Esophagus muscularis mucosa (tissue), 3 donors: ENCODE measurements around the gene SEC16B.

Experiments
- EP300 ChIP-seq: sonication (generic); formaldehyde crosslinking; IDR thresholded peaks from one replicate; pipeline ENCODE4 v1.6.1; 2017; ENCODE audit warnings: antibody characterized with exemption
- TF ChIP-seq, protein P1 (sequence below), 3 experiments: fragments of 200-600 bp in 2 of 3; fragments of 450-650 bp in 1 of 3; sonication (generic) in 2 of 3; IDR thresholded peaks; one replicate each; pipeline ENCODE4 v1.5.1; 2017 to 2019; ENCODE audit warnings: antibody characterized with exemption in 3 of 3, mild to moderate bottlenecking in 2 of 3, moderate library complexity in 1 of 3

DNA sequence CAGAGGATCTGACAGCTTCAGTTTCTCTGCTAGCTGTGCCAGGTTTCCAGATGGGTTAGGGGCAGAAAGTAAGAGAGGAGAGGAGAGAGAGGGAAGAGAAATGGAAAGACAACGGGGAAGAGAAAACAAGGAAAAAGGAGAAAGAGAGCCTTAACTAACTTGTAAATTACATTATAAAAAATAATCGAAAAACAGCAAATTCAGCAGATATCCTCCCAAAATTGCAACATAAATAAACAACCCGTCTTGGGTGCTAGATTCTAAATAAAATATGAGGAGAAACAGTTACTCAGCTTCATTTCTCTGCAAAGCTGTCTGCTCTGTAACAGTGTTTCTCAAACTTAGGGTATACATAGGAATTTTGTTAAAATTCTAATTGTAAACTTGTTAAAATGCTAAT is 29.2 kb downstream of the SEC16B start:
- TF ChIP-seq, protein P1, sequence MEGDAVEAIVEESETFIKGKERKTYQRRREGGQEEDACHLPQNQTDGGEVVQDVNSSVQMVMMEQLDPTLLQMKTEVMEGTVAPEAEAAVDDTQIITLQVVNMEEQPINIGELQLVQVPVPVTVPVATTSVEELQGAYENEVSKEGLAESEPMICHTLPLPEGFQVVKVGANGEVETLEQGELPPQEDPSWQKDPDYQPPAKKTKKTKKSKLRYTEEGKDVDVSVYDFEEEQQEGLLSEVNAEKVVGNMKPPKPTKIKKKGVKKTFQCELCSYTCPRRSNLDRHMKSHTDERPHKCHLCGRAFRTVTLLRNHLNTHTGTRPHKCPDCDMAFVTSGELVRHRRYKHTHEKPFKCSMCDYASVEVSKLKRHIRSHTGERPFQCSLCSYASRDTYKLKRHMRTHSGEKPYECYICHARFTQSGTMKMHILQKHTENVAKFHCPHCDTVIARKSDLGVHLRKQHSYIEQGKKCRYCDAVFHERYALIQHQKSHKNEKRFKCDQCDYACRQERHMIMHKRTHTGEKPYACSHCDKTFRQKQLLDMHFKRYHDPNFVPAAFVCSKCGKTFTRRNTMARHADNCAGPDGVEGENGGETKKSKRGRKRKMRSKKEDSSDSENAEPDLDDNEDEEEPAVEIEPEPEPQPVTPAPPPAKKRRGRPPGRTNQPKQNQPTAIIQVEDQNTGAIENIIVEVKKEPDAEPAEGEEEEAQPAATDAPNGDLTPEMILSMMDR (IDR thresholded peaks at IDR 0.05) = no peak
- no peak for TF ChIP-seq EP300
